ENCODE measurements around the gene EGFL7.

EGFL7 gene

GRCh38 chr9:136720251-136720897 is 57.7 kb downstream of the EGFL7 start:
- H3K4me3 ChIP-seq (ENCODE audit: low read length) = no peak overlapping the region
- peaks cover 22% of the 10 kb centered on the region for H3K4me1 ChIP-seq (ENCODE audit: control insufficient read depth, insufficient read depth, low read length)
- peaks cover 14% of the 10 kb centered on the region for H3K36me3 ChIP-seq (ENCODE audit: control insufficient read depth, insufficient read depth, low read length)

DNA sequence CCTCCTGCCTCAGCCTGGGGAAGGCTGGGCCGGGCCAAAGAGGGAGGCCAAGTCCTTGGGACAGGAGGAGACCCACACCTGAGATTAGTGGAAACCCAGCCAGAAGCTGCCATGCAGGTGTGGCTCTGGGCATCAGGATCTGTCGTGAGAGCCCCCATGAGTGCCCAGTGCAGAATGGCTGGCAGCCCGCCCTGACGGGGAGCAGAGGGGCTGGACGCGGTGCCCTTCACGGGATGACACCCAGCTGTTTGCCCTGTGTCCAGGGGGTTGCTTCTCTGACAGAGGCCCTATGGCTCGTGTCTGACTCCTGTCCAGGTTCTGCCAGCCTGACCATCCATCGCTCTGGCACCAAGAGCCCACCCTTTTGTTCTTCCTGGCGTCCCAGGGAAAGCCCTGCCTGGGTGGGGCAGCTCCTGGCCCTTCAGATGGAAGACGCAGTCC is 58.2 kb downstream of the EGFL7 start:
- Histone ChIP-seq H3K9ac (ENCODE audit: low read length) (no peak overlapping the region), H3K4me1 (ENCODE audit: control insufficient read depth, insufficient read depth, low read length) (peaks cover 28% of the 10 kb centered on the region), H3K27me3 (ENCODE audit: control insufficient read depth, insufficient read depth, low read length) (peaks cover 2% of the 10 kb centered on the region), H3K4me3 (ENCODE audit: low read length) (no peak overlapping the region), H3K36me3 (ENCODE audit: control insufficient read depth, insufficient read depth, low read length) (peaks cover 20% of the 10 kb centered on the region), H3K9me3 (ENCODE audit: control insufficient read depth, low read length) (no peaks in the 10 kb centered on the region)

More at GRCh38 chr9:136720251-136720897, 57.7 kb downstream of the EGFL7 start:
- peaks cover 5% of the 10 kb centered on the region for H3K27me3 ChIP-seq (ENCODE audit: control insufficient read depth, insufficient read depth, low read length)
- H3K9ac ChIP-seq (ENCODE audit: low read length) = no peak overlapping the region
- H3K9me3 ChIP-seq (ENCODE audit: control insufficient read depth, low read length) = no peaks in the 10 kb centered on the region

GRCh38 chr9:136721339-136722092 is 58.8 kb downstream of the EGFL7 start:
- H3K27me3 ChIP-seq (ENCODE audit: control insufficient read depth, insufficient read depth, low read length) = no peaks in the 10 kb centered on the region
- peaks cover 34% of the 10 kb centered on the region for H3K4me1 ChIP-seq (ENCODE audit: control insufficient read depth, insufficient read depth, low read length)
- H3K9ac ChIP-seq (ENCODE audit: low read length) = no peak overlapping the region
- H3K9me3 ChIP-seq (ENCODE audit: control insufficient read depth, low read length) = no peaks in the 10 kb centered on the region
- H3K4me3 ChIP-seq (ENCODE audit: low read length) = no peak overlapping the region
- peaks cover 25% of the 10 kb centered on the region for H3K36me3 ChIP-seq (ENCODE audit: control insufficient read depth, insufficient read depth, low read length)

Measured in mucosa of stomach (tissue), 1 donor.